GM12864 (cell line): ENCODE measurements around the gene ATG9B.

Experiments used
- DNase-seq: peaks from one replicate; pipeline ENCODE4 v3.0.0-alpha.2; 2011; ENCODE audit warnings: low read depth
- H3K4me3 ChIP-seq: 2 replicates; pipeline ENCODE4 v1.5.1; 2011; ENCODE audit warnings: mild to moderate bottlenecking, low read depth, low read length, control low read depth
- CTCF ChIP-seq: IDR thresholded peaks from 2 replicates; pipeline ENCODE4 v1.5.1; 2011; ENCODE audit warnings: low read depth, mild to moderate bottlenecking, moderate library complexity, low read length, control low read depth, inconsistent platforms; ENCODE audit errors: missing control alignments

ATG9B gene

GRCh38 chr7:151005566-151005965, 18.7 kb downstream of the ATG9B start:
- TF ChIP-seq CTCF = no peak

GRCh38 chr7:151003572-151003971, 20.7 kb downstream of the ATG9B start:
- no peak for TF ChIP-seq CTCF
- DNase-seq = no peak
- H3K4me3 ChIP-seq = no peak overlapping the region

More at GRCh38 chr7:151005566-151005965, 18.7 kb downstream of the ATG9B start:
- DNase-seq = no peak
- no peak overlapping the region for H3K4me3 ChIP-seq

- H3K4me3 ChIP-seq = no peak overlapping the region
- no peak for DNase-seq
- no peak for TF ChIP-seq CTCF
Measured at GRCh38 chr7:151001546-151001945, 22.7 kb downstream of the ATG9B start.

- TF ChIP-seq CTCF = no peak
- no peak overlapping the region for H3K4me3 ChIP-seq
- DNase-seq = no peak
Measured at GRCh38 chr7:151000897-151001495, 23.3 kb downstream of the ATG9B start.

GRCh38 chr7:150999497-151000230, 24.6 kb downstream of the ATG9B start:
- H3K4me3 ChIP-seq = no peak overlapping the region
- TF ChIP-seq CTCF = no peak
- DNase-seq = no peak

GRCh38 chr7:150999001-150999400, 25.3 kb downstream of the ATG9B start:
- no peak for TF ChIP-seq CTCF
- no peak overlapping the region for H3K4me3 ChIP-seq
- DNase-seq = no peak

GRCh38 chr7:150998341-150998740, 26.0 kb downstream of the ATG9B start:
- DNase-seq = no peak
- no peak for TF ChIP-seq CTCF
- H3K4me3 ChIP-seq = no peak overlapping the region
